HG03565 (cell line): ENCODE data around the gene KRR1.
"Not testable (repeated sequence)": the region's sequence is repeated elsewhere in the genome, so short reads cannot be mapped to it uniquely, and the experiment has no call there.

Experiments
- ATAC-seq: cut with Tn5 transposase; IDR thresholded peaks from one replicate; pipeline ENCODE4 v1.9.1; 2021; ENCODE audit warnings: mild to moderate bottlenecking, moderate library complexity; ENCODE audit not compliant: unreplicated experiment

Gene KRR1

DNA sequence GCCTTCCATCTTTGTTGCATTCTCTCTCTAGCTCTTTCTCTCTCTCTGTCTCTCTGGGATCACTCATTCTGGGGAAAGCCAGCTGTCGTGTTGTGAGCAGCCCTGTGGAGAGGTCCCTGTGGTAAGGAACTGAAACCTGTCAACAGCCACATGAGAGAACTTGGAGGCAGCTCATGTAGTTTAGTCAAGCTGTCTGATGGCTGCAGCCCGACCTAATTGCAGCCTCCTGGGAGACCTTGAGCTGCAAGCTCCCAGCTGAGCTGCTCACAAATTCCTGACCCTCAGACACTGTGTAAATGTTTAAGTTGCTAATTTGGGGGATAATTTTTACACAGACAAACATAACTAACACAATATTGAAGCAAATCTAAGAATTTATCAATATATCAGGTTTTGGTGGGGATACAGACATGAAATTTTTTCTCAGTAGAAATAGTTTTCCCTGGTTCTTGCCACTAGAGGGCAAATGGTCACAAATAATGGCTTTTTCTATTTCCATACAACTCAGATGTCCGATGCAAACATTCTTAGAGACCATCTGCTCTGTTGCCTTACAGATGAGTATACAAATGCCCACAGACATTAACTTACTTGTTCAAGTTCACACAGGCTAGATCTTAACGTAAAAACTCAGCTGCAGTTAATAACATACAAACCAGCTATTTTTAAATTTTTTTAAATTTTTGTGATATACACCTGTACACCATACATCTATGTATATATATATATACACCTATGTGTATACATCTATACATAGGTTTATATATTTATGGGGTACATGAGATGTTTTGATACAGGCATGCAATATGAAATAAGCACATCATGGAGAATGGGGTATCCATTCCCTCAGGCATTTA is 15.5 kb upstream of the KRR1 start:
- peak; percentile 98 for ATAC-seq

DNA sequence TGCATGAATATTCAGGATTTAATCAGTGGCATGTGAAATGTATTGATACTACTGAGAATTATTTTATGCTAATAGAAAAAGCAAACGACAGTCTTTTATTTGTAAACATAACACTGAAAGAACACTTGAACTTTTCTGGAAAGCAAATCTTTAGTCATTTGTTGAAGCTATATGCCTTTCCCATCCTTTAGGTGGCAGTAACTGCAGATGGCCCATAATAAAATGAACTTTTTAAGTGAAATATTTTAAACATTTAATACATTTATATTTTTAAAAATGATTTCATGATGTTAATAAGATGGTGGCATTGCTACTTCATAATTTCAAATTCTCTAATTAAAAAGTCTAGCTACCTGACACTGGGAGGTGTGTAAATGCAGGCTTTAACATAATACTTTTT is 13.9 kb upstream of the KRR1 start:
- no peak for ATAC-seq

DNA sequence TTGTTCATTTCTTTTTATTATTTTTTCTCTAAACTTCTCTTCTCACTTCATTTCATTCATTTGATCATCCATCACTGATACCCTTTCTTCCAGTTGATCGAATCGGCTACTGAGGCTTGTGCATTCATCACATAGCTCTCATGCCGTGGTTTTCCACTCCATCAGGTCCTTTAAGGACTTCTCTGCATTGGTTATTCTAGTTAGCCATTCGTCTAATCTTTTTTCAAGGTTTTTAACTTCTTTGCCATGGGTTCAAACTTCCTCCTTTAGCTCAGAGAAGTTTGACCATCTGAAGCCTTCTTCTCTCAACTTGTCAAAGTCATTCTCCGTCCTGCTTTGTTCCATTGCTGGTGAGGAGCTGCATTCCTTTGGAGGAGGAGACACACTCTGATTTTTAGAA is 10.7 kb upstream of the KRR1 start:
- not testable (repeated sequence) for ATAC-seq

DNA sequence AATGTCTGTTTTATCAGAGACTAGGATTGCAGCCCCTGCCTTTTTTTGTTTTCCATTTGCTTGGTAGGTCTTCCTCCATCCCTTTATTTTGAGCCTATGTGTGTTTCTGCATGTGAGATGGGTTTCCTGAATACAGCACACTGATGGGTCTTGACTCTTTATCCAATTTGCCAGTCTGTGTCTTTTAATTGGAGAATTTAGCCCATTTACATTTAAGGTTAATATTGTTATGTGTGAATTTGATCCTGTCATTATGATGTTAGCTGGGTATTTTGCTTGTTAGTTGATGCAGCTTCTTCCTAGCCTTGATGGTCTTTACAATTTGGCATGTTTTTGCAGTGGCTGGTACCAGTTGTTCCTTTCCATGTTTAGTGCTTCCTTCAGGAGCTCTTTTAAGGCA is 9.8 kb upstream of the KRR1 start:
- not testable (repeated sequence) for ATAC-seq

DNA sequence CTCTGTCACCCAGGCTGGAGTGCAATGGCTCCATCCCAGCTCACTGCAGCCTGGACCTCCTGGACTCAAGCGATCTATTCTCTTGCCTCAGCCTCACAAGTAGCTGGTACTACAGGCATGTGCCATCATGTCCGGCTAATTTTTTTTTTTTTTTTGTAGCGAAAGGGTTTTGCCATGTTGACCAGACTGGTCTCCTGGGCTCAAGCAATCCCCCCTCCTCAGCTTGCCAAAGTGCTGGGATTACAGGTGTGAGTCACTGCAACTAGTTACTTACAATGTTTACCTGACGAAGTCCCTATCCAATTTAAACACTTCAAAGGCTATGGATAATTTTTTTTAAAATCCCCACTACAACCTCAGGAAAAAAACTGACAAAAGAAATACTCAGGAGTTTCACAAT is 1.8 kb downstream of the KRR1 start:
- ATAC-seq, result no peak

DNA sequence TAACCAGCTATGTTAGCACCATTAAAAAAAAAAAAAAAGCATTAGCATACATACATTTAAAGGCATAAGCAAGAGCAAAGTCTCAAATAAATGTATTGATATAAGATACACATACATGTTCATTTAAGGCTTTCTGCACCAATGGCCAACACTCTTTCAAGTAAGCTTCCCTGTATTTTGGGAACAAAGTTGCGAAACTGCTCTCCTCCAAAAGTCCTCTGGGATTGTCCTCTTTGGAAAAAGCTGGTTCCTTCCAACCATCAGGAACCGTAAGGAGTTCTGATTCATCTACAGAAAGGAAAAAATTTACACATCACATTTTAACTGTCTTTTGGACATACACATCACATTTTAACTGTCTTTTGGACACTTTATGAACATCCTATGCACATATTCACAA is 3.2 kb downstream of the KRR1 start:
- no peak for ATAC-seq

DNA sequence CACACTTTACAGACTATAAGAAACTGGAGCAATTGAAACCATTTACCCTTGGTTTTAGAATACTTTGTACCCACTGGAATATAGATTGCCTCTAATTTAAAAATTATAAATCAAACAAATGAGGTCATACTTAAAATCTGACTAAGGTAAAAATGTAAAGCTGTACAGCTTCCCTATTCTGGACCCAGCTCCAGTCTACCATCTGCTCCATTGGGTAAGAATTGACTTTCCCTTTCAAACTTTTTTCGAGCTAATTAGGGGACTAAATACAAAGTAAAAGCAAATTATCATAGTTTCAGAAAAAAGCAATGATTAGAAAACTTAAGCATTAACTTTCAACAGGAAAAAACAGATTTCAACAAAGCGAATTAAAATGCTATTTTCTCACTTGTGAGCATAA is 4.3 kb downstream of the KRR1 start:
- ATAC-seq, result no peak

DNA sequence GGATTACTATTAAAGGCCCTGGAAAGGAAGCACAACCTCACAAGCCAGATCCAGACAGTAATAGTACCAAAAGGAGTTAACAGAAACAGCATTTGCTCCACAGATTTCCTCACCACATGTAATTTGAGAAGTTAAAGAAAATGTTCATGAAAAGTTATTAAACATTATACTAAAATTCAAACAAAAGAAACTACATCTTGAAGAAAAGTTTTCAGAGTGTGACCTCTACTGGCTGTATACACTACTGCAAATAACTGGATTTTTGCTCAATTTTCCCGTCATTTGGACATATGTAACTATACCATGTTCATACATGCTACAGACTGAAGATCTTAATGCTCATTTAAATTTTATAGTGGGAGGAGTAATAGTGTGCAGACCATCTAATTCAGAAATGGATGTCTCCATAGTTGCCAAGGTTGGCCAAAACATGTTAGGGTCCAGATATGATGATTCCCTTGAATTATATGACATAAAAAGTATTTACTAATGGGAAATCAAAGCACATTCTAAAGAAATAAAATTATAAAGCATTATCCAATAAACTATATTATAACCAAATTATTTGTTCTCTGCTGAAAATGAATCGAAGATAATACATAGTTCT is 5.6 kb downstream of the KRR1 start:
- no peak for ATAC-seq

DNA sequence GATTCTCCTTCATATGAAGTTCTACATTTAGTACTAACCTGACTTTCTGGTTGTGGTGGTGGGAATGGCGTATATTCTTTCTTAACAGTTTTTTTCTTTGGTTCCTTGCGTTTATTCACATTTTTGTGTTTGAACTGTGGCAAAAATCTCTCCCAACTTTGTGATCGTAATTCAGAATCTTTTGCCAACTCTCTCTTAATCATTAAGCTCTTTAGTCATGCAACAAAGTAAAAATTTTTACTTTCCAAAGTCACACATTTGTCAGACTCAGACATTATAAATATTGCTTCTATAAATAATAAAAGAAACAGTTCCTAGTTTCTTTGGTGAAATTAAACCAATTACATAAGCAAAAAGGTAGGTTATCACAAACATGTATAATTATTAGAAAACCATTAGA is 7.5 kb downstream of the KRR1 start:
- ATAC-seq, result no peak

DNA sequence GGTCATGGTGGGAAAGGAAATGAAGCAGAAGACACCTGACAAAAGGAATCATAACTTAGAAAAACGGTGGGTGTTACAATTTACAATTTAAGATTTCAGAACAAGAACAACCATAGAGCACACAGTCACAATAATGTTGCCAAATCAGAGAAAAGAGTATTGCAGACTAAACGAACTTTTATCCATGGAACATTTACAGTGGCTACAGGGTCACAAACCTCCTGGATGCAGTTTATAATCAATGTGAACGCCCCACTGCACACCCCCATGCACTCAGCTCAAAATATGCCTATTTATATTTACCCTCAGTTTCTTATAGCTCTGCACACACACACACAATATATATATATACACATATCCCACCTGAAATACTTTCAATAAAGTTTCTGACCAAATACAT is 8.0 kb downstream of the KRR1 start:
- no peak for ATAC-seq

DNA sequence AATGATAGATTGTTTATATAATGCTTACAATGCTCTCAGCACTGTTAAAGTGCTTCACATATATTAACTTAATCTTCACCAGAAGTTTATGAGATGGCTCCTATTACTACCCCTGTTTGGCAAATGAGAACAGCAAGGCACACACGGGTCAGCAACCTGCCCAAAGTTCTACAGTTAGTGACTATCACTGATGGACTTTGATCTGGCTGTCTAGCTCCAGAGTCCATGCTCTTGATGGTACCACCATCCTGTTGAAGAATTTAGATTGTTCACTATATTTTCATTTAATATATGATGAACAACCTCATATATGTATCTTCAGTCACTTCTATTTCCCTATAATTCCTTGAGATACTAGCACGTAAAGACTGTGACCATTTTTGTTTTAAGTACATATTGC is 20.2 kb downstream of the KRR1 start:
- no peak for ATAC-seq

DNA sequence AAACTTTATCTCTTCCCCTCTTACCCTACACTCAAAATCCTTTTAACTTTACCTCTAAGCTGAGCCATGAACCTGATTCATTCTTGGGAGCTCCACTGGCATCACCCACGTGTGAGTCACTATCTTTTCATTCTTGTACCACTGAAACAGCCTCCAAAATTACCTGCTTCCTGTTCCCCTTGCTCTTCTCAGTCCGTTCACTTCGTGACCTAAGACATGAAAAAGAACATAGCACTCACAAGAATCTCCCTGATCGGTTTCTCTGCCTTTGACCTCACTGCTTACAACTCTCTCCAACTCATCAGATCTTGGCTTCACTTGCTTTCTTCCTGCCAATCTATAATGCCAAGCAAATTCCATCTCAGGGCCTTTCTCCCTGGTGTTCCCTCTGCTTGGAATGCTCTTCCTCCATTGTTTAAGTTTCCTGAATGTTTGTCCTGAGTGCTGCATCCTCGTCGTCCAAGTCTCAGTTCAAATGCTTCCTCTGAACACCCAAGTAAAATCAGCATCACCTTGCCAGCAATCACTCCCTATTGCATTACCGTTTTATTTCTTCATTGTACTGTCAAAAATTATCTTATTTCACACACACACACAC is 21.7 kb downstream of the KRR1 start:
- ATAC-seq, result peak; percentile 78

DNA sequence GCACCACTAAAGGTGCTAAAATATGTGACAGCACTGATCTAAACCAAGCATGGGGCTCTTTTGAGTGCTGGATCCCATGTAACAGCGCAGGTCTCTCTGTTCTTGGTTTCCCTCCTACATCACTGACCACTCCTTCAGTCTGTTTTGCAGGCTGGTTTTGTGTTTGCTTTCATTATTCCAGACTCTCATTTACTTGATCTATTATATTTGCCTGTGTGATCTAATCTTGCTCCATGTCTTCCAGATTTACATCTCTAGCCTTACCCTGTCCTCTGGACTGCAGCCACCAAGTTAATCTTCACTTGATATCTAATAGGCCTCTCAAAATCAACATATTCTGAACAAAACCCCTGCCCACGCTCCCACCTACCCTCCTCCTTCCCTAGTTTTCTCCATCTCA is 22.2 kb downstream of the KRR1 start:
- ATAC-seq, result peak; percentile 7

DNA sequence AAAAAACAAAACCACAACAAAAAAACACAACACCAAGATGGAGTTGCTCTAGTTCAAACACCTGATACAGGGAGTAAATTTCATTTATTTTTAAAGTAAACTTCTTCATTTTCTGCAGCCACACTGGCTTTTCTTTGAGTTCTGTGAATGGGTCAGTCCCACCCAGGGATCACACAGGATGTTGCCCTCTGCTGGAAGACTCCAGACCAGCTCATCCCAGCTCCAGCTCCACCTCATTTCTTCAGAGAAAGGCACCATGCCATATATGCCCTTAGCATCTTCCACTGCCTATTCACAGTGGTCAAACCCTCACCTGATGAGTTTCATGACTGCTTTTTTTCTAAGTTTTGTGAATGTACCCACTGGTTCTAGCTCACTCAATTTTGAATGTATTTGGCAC is 22.9 kb downstream of the KRR1 start:
- peak; percentile 29 for ATAC-seq

DNA sequence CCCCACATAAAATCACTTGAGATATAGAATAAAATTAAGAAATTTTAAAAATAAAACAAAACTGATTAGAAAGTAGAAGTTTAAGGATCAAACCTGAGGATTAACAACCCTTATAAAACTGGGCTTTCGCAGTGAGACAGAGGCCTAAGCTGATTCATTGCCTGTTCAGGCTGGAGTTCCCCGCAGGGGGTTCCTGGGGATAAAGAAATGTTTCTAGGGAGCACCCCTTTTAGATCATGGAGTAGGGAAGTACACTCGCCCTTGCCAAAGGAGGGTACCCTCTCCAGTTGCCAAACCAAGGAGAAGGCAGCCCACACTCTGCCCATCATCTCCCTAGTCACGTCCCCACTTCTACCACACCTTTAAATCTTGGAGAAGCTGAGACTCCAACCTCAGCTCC is 24.1 kb downstream of the KRR1 start:
- no peak for ATAC-seq

DNA sequence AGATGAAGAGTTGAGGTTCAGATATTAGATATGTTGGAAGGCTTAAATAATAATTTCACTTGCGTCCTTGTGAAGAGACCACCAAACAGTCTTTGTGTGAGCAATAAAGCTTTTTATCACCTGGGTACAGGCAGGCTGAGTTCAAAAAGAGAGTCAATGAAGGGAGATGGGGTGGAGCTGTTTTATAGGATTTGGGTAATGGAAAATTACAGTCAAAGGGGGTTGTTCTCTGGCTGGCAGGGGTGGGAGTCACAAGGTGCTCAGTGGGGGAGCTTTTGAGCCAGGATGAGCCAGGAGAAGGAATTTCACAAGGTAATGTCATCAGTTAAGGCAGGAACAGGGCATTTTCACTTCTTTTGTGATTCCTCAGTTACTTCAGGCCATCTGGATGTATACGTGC is 27.0 kb downstream of the KRR1 start:
- not testable (repeated sequence) for ATAC-seq

DNA sequence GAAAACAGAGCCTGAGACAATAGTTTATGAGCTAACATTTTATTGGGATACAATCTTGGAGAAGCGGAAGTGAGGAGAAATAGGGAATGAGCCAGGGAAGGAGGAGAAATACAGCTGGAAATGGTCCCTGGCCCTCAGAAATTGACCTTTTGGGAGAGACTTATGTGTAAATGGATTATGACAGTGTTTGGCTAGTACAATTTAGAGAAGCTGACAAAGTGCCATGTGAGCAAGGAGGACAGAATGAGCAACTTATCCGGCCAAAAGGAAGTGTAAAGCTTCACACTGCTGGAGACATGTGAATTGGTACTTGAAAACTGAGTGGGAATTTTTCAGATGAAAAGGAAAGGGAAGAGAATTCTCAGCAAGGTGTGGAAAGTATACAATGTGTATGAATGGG is 28.0 kb downstream of the KRR1 start:
- no peak for ATAC-seq

DNA sequence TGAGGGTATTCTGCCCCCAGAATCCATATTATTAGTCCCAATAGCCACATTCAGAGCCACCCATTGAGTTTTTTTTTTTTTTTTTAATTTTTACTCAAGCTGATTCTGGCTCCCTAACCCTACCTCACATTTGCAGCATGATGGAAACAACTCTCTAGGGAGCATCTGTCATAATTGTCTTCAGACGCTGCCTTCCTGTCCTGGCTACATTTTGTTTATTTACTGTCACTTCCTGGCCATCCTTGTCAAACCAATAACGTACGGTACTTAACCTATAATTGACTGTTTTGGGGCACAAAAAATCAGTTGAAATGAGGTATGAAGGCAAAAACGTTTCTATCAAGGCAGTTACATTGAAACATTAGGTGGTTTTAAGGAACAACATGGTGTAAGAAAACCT is 28.8 kb downstream of the KRR1 start:
- no peak for ATAC-seq

DNA sequence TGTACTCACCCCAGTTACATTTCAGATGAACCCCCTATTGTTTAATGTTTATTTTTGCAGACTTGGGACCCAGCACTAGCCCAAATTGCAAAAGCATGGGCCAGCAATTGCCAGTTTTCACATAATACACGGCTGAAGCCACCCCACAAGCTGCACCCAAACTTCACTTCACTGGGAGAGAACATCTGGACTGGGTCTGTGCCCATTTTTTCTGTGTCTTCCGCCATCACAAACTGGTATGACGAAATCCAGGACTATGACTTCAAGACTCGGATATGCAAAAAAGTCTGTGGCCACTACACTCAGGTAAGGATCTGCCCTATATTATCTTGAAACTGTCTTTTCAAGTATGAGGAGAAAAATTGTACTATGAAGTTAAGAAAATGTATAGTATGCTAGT is 29.6 kb downstream of the KRR1 start:
- ATAC-seq, result no peak

DNA sequence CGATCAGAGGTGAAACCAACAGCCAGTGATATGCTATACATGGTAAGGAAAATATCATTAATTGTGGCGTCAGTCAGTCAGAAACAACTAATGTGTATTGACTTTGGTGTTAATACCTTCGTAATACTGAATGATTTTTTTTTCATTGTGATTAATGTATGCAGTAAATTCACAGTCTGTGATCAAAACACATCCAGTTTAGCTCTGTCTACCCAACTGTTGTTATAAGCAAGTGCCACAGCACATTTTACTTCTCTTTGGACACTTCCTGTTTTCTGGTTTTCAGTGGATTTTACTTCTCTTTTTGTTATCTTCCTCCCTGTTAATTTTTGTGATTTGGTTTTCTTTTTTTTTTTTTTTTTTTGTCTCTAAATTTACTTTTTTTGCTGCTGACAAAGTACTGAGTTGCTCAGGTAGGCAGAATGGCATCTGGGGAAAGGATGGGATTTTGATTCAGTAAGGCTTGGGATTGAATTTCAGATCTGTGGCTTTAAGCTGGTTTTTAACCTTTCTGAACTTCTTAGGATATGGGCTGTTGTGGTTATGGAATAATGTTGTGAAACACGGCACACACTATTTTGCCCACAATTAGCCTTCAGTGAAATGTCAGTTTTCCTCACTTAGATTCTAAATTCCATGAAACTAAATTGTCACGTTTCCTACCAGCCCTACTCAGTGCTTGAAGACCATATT is 30.2 kb downstream of the KRR1 start:
- peak; percentile 9 for ATAC-seq

DNA sequence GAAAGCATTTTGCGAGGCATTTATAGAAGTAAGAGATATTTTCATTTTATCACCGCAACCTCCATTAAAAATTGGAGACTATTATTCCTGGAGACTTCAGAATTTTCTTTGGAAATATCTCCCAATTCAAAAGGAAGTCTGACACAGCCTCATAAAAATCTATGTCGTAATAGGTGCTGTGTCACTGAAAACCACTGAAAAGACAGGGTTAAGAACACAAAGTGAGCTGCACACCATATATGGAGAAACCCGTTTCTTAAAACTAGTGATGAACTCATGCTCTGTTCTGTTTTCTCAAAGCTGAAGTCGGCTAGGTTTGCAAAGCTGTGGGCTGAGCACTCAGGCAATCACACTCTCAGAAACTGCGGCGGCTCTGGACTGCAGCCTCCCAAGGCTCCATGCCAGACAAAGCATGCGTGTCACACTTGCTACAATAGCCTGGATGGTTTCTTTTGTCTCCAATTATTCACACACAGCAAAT is 30.9 kb downstream of the KRR1 start, which contains the start of gene GLIPR1:
Gene GLIPR1 (plus strand): TSS at position 287 of the 481 bp plus-strand sequence. CDS start 126 bp downstream, at position 413.
- peak; percentile 90 for ATAC-seq
